CD4-positive, CD25-positive, alpha-beta regulatory T cell (primary cell): Measurements from ENCODE around the gene ZSWIM1. TPM values are rescaled to one million over a fixed set of nuclear protein-coding genes. Genes with fewer than 3 reads are reported as not detected.

Source experiments
- ATAC-seq, 2 donors: fragments of 150-1000 bp; cut with Tn5 transposase; one replicate each; pipeline ENCODE4 v1.10.0; 2021; ENCODE audit warnings: low read depth in 2 of 2, moderate number of reproducible peaks in 2 of 2, moderate library complexity in 1 of 2
- DNase-seq, 3 donors: peaks; one replicate each; pipeline versions ENCODE4 v3.0.0 to v3.0.0-alpha.2; 2012 to 2022; ENCODE audit warnings: mixed read lengths in 1 of 3
- H3K27ac ChIP-seq: one replicate; pipeline ENCODE4 v1.7.0; 2013; ENCODE audit warnings: mild to moderate bottlenecking, low read length; ENCODE audit not compliant: insufficient read depth, poor library complexity, severe bottlenecking
- H3K27me3 ChIP-seq: one replicate; pipeline ENCODE4 v1.7.0; 2013; ENCODE audit warnings: low read length; ENCODE audit not compliant: control insufficient read depth, insufficient read depth
- H3K36me3 ChIP-seq: one replicate; pipeline ENCODE4 v1.7.0; 2013; ENCODE audit warnings: mild to moderate bottlenecking, low read length, moderate library complexity; ENCODE audit not compliant: control insufficient read depth, insufficient read depth
- H3K4me1 ChIP-seq: 2 replicates; pipeline ENCODE4 v1.7.0; 2013; ENCODE audit warnings: mild to moderate bottlenecking, low read length; ENCODE audit not compliant: insufficient read depth, control insufficient read depth, poor library complexity, severe bottlenecking
- H3K4me3 ChIP-seq: one replicate; pipeline ENCODE4 v1.7.0; 2013; ENCODE audit warnings: low read depth, mild to moderate bottlenecking, low read length, moderate library complexity
- H3K9me3 ChIP-seq, 2 experiments: 1 replicate in 1 of 2; 2 replicates in 1 of 2; pipeline ENCODE4 v1.7.0; 2013; ENCODE audit warnings: low read length in 2 of 2, mild to moderate bottlenecking in 1 of 2, moderate library complexity in 1 of 2; ENCODE audit not compliant: control insufficient read depth in 2 of 2
- H3K27ac Mint-ChIP-seq, 3 donors: one replicate each; pipeline ENCODE4 v1.8.0; 2020 to 2022; ENCODE audit warnings: mild to moderate bottlenecking in 3 of 3, mixed read lengths in 3 of 3, moderate library complexity in 2 of 3
- H3K27me3 Mint-ChIP-seq: one replicate; pipeline ENCODE4 v1.8.0; 2022; ENCODE audit warnings: mild to moderate bottlenecking, mixed read lengths
- H3K36me3 Mint-ChIP-seq: one replicate; pipeline ENCODE4 v1.8.0; 2020; ENCODE audit warnings: mixed read lengths
- H3K4me1 Mint-ChIP-seq, 4 donors: one replicate each; pipeline ENCODE4 v1.8.0; 2020 to 2022; ENCODE audit warnings: mixed read lengths in 4 of 4, mild to moderate bottlenecking in 1 of 4
- H3K4me3 Mint-ChIP-seq, 4 donors: one replicate each; pipeline ENCODE4 v1.8.0; 2020 to 2022; ENCODE audit warnings: mild to moderate bottlenecking in 4 of 4, mixed read lengths in 4 of 4, moderate library complexity in 3 of 4
- H3K9me3 Mint-ChIP-seq, 7 donors: one replicate each; pipeline ENCODE4 v1.8.0; 2020 to 2022; ENCODE audit warnings: mixed read lengths in 7 of 7, mild to moderate bottlenecking in 3 of 7, moderate library complexity in 2 of 7
- polyA plus RNA-seq, 4 donors: library from polyadenylated mRNA; unstranded; fragments of 300-500 nt; fragmentation: Illumina TruSeq; gene quantifications; one replicate each; pipeline ENCODE4 v1.2.3, GENCODE V29; 2021
- total RNA-seq: library from RNA; stranded (reverse); gene quantifications from one replicate; pipeline ENCODE4 v1.2.3, GENCODE V29; 2022

ZSWIM1 gene
- total and polyA plus RNA-seq, 5 donors from 2014 or later = 1.3 to 7.7 (median 3.9) TPM

GRCh38 chr20:45905505-45906079, 24.6 kb downstream of the ZSWIM1 start:
- Mint-ChIP-seq H3K27me3 (no peaks in the 10 kb centered on the region), H3K36me3 (no peaks in the 10 kb centered on the region), H3K4me3 (no peak overlapping the region), H3K4me1 (peaks cover 0 to 4% (median 2%) of the 10 kb centered on the region in 4 donors), H3K27ac (no peak overlapping the region), H3K9me3 (no peaks in the 10 kb centered on the region)
- Histone ChIP-seq H3K27me3 (no peaks in the 10 kb centered on the region), H3K27ac (no peak overlapping the region), H3K36me3 (no peaks in the 10 kb centered on the region), H3K4me1 (no peaks in the 10 kb centered on the region), H3K9me3 (no peaks in the 10 kb centered on the region), H3K4me3 (no peak overlapping the region)
- DNase-seq = no peak
- ATAC-seq = no peak

GRCh38 chr20:45907219-45907948, 26.4 kb downstream of the ZSWIM1 start:
- Histone ChIP-seq H3K27me3 (no peaks in the 10 kb centered on the region), H3K9me3 (no peaks in the 10 kb centered on the region), H3K36me3 (no peaks in the 10 kb centered on the region), H3K27ac (no peak overlapping the region), H3K4me1 (peaks cover 17% of the 10 kb centered on the region), H3K4me3 (no peak overlapping the region)
- peak overlapping the region in 1 of 3 donors; percentile 27 for H3K27ac Mint-ChIP-seq
- H3K4me1 Mint-ChIP-seq = peaks cover 0 to 20% (median 7%) of the 10 kb centered on the region in 4 donors
- ATAC-seq (no peak), DNase-seq (no peak)
- H3K4me3 Mint-ChIP-seq = peak overlapping the region in 1 of 4 donors; percentile 32
- no peaks in the 10 kb centered on the region for H3K9me3 Mint-ChIP-seq
- H3K27me3 Mint-ChIP-seq = peaks cover 8% of the 10 kb centered on the region
- H3K36me3 Mint-ChIP-seq = no peaks in the 10 kb centered on the region

- no peaks in the 10 kb centered on the region for H3K36me3 Mint-ChIP-seq
Observed at GRCh38 chr20:45908084-45908483, 27.1 kb downstream of the ZSWIM1 start.

GRCh38 chr20:45909336-45909808, 28.3 kb downstream of the ZSWIM1 start:
- H3K4me3 ChIP-seq = no peak overlapping the region
- no peaks in the 10 kb centered on the region for H3K36me3 ChIP-seq
- Mint-ChIP-seq H3K4me3 (peak overlapping the region in 1 of 4 donors; percentile 30), H3K27ac (no peak overlapping the region), H3K36me3 (no peaks in the 10 kb centered on the region), H3K4me1 (peaks cover 0 to 21% (median 7%) of the 10 kb centered on the region in 4 donors), H3K27me3 (peaks cover 16% of the 10 kb centered on the region), H3K9me3 (no peaks in the 10 kb centered on the region)
- H3K27me3 ChIP-seq = peaks cover 2% of the 10 kb centered on the region
- H3K4me1 ChIP-seq = peaks cover 19% of the 10 kb centered on the region
- no peaks in the 10 kb centered on the region for H3K9me3 ChIP-seq
- no peak overlapping the region for H3K27ac ChIP-seq
- ATAC-seq = no peak
- no peak for DNase-seq

More at GRCh38 chr20:45908084-45908483, 27.1 kb downstream of the ZSWIM1 start:
- H3K4me1 ChIP-seq = peaks cover 19% of the 10 kb centered on the region
- no peaks in the 10 kb centered on the region for H3K36me3 ChIP-seq
- H3K27me3 Mint-ChIP-seq = peaks cover 10% of the 10 kb centered on the region
- H3K4me1 Mint-ChIP-seq = peaks cover 0 to 21% (median 7%) of the 10 kb centered on the region in 4 donors
- ATAC-seq (no peak), DNase-seq (no peak)
- no peak overlapping the region for H3K27ac Mint-ChIP-seq
- no peak overlapping the region for H3K4me3 ChIP-seq
- no peak overlapping the region for H3K4me3 Mint-ChIP-seq
- H3K9me3 ChIP-seq = no peaks in the 10 kb centered on the region
- no peak overlapping the region for H3K27ac ChIP-seq
- H3K9me3 Mint-ChIP-seq = no peaks in the 10 kb centered on the region
- peaks cover under 1% of the 10 kb centered on the region for H3K27me3 ChIP-seq

- peak overlapping the region in 2 of 3 donors; percentile 60 to 84 for H3K27ac Mint-ChIP-seq
- peaks cover 21% of the 10 kb centered on the region for H3K27me3 Mint-ChIP-seq
Observed at GRCh38 chr20:45909817-45910669, 29.0 kb downstream of the ZSWIM1 start.

GRCh38 chr20:45910670-45911485, 29.9 kb downstream of the ZSWIM1 start:
- Mint-ChIP-seq H3K4me1 (peaks cover 0 to 21% (median 7%) of the 10 kb centered on the region in 4 donors), H3K27me3 (peaks cover 29% of the 10 kb centered on the region), H3K4me3 (peak overlapping the region; percentile 77 to 87 (median 84)), H3K9me3 (no peaks in the 10 kb centered on the region), H3K36me3 (no peaks in the 10 kb centered on the region), H3K27ac (peak overlapping the region; percentile 73 to 87 (median 84))
- Histone ChIP-seq H3K36me3 (no peaks in the 10 kb centered on the region), H3K4me1 (peaks cover 19% of the 10 kb centered on the region), H3K4me3 (peak overlapping the region; percentile 62), H3K27ac (no peak overlapping the region), H3K27me3 (peaks cover 2% of the 10 kb centered on the region), H3K9me3 (no peaks in the 10 kb centered on the region)
- peak; percentile 83 for ATAC-seq
- DNase-seq = peak; percentile 75 to 97 (median 83)

More at GRCh38 chr20:45909817-45910669, 29.0 kb downstream of the ZSWIM1 start:
- no peak overlapping the region for H3K27ac ChIP-seq
- Mint-ChIP-seq H3K4me3 (peak overlapping the region; percentile 30 to 87 (median 84)), H3K9me3 (no peaks in the 10 kb centered on the region), H3K4me1 (peaks cover 0 to 21% (median 7%) of the 10 kb centered on the region in 4 donors), H3K36me3 (no peaks in the 10 kb centered on the region)
- no peaks in the 10 kb centered on the region for H3K9me3 ChIP-seq
- peak overlapping the region; percentile 32 for H3K4me3 ChIP-seq
- DNase-seq = no peak
- H3K4me1 ChIP-seq = peaks cover 19% of the 10 kb centered on the region
- H3K36me3 ChIP-seq = no peaks in the 10 kb centered on the region
- no peak for ATAC-seq
- H3K27me3 ChIP-seq = peaks cover 2% of the 10 kb centered on the region
